Measurements from ENCODE around the gene BIN1.

BIN1 gene

GRCh38 chr2:127130421-127130820 is 23.5 kb upstream of the BIN1 start:
- Histone ChIP-seq H2AFZ (ENCODE audit: insufficient read depth, low read length, poor library complexity) (no peak overlapping the region), H3K18ac (ENCODE audit: low read length) (no peak overlapping the region), H2BK5ac (ENCODE audit: low read depth, low read length, poor library complexity) (no peak overlapping the region), H4K91ac (ENCODE audit: low read depth, low read length) (no peak overlapping the region), H3K27ac (ENCODE audit: low read depth, low read length) (no peak overlapping the region), H3K4me2 (ENCODE audit: low read length) (no peak overlapping the region), H4K8ac (ENCODE audit: low read depth, low read length) (no peak overlapping the region), H3K79me2 (ENCODE audit: control insufficient read depth, insufficient read depth, low read length, poor library complexity) (no peaks in the 10 kb centered on the region), H2BK120ac (ENCODE audit: insufficient read depth, low read length, poor library complexity) (no peak overlapping the region), H3K14ac (ENCODE audit: low read length) (no peak overlapping the region), H3K36me3 (ENCODE audit: control insufficient read depth in 1 of 2, insufficient read depth in 2 of 2, low read length in 2 of 2) (no peaks in the 10 kb centered on the region), H2AK5ac (ENCODE audit: low read length) (no peak overlapping the region), H3K23ac (ENCODE audit: low read length) (no peak overlapping the region), H3K27me3 (ENCODE audit: insufficient read depth, low read length) (no peaks in the 10 kb centered on the region), H3K4ac (ENCODE audit: low read depth, low read length) (no peak overlapping the region), H4K12ac (ENCODE audit: low read depth, low read length) (no peak overlapping the region), H3K4me1 (ENCODE audit: control insufficient read depth in 1 of 2, insufficient read depth in 2 of 2, low read length in 2 of 2) (peaks cover 3 to 5% of the 10 kb centered on the region in 2 experiments), H2BK12ac (ENCODE audit: low read length) (no peak overlapping the region), H3K9ac (ENCODE audit: low read length) (no peak overlapping the region), H3K79me1 (ENCODE audit: low read length) (no peaks in the 10 kb centered on the region), H3K9me3 (ENCODE audit: insufficient read depth, low read depth, low read length) (peaks cover 2% of the 10 kb centered on the region), H3K4me3 (ENCODE audit: low read depth, low read length) (no peak overlapping the region)
- WGBS (ENCODE audit: extremely low coverage, insufficient coverage, insufficient read length) = no CpG with 5 or more reads among the region's 4 CpGs
- no peak for DNase-seq

GRCh38 chr2:127129937-127130336 is 23.0 kb upstream of the BIN1 start:
- no peaks in the 10 kb centered on the region for H3K27me3 ChIP-seq (ENCODE audit: insufficient read depth, low read length)
- WGBS (ENCODE audit: extremely low coverage, insufficient coverage, insufficient read length) = no CpG with 5 or more reads among the region's 11 CpGs
- no peak overlapping the region for H2BK5ac ChIP-seq (ENCODE audit: low read depth, low read length, poor library complexity)
- no peaks in the 10 kb centered on the region for H3K36me3 ChIP-seq (ENCODE audit: control insufficient read depth in 1 of 2, insufficient read depth in 2 of 2, low read length in 2 of 2)
- no peak overlapping the region for H2BK12ac ChIP-seq (ENCODE audit: low read length)
- no peak overlapping the region for H4K12ac ChIP-seq (ENCODE audit: low read depth, low read length)
- peaks cover 2% of the 10 kb centered on the region for H3K9me3 ChIP-seq (ENCODE audit: insufficient read depth, low read depth, low read length)
- no peak overlapping the region for H4K91ac ChIP-seq (ENCODE audit: low read depth, low read length)
- H3K18ac ChIP-seq (ENCODE audit: low read length) = no peak overlapping the region
- H3K9ac ChIP-seq (ENCODE audit: low read length) = no peak overlapping the region
- no peak overlapping the region for H3K4me3 ChIP-seq (ENCODE audit: low read depth, low read length)
- H3K4me2 ChIP-seq (ENCODE audit: low read length) = no peak overlapping the region
- no peak overlapping the region for H3K23ac ChIP-seq (ENCODE audit: low read length)
- no peak for DNase-seq
- no peak overlapping the region for H3K27ac ChIP-seq (ENCODE audit: low read depth, low read length)
- no peaks in the 10 kb centered on the region for H3K79me1 ChIP-seq (ENCODE audit: low read length)
- H3K79me2 ChIP-seq (ENCODE audit: control insufficient read depth, insufficient read depth, low read length, poor library complexity) = no peaks in the 10 kb centered on the region
- H3K14ac ChIP-seq (ENCODE audit: low read length) = no peak overlapping the region
- peaks cover 3 to 5% of the 10 kb centered on the region in 2 experiments for H3K4me1 ChIP-seq (ENCODE audit: control insufficient read depth in 1 of 2, insufficient read depth in 2 of 2, low read length in 2 of 2)
- no peak overlapping the region for H4K8ac ChIP-seq (ENCODE audit: low read depth, low read length)
- H2BK120ac ChIP-seq (ENCODE audit: insufficient read depth, low read length, poor library complexity) = no peak overlapping the region
- H2AFZ ChIP-seq (ENCODE audit: insufficient read depth, low read length, poor library complexity) = no peak overlapping the region
- H3K4ac ChIP-seq (ENCODE audit: low read depth, low read length) = no peak overlapping the region
- H2AK5ac ChIP-seq (ENCODE audit: low read length) = no peak overlapping the region

- Histone ChIP-seq H3K79me2 (ENCODE audit: control insufficient read depth, insufficient read depth, low read length, poor library complexity) (no peaks in the 10 kb centered on the region), H3K4me1 (ENCODE audit: control insufficient read depth in 1 of 2, insufficient read depth in 2 of 2, low read length in 2 of 2) (peaks cover 3 to 5% of the 10 kb centered on the region in 2 experiments), H3K27ac (ENCODE audit: low read depth, low read length) (no peak overlapping the region), H4K91ac (ENCODE audit: low read depth, low read length) (no peak overlapping the region), H2AK5ac (ENCODE audit: low read length) (no peak overlapping the region), H3K23ac (ENCODE audit: low read length) (no peak overlapping the region), H2AFZ (ENCODE audit: insufficient read depth, low read length, poor library complexity) (no peak overlapping the region), H3K36me3 (ENCODE audit: control insufficient read depth in 1 of 2, insufficient read depth in 2 of 2, low read length in 2 of 2) (no peaks in the 10 kb centered on the region), H3K79me1 (ENCODE audit: low read length) (no peaks in the 10 kb centered on the region), H2BK5ac (ENCODE audit: low read depth, low read length, poor library complexity) (no peak overlapping the region), H3K4ac (ENCODE audit: low read depth, low read length) (no peak overlapping the region), H3K9me3 (ENCODE audit: insufficient read depth, low read depth, low read length) (peaks cover 4% of the 10 kb centered on the region), H4K8ac (ENCODE audit: low read depth, low read length) (no peak overlapping the region), H3K27me3 (ENCODE audit: insufficient read depth, low read length) (no peaks in the 10 kb centered on the region), H3K4me2 (ENCODE audit: low read length) (peak overlapping the region; percentile 36), H3K4me3 (ENCODE audit: low read depth, low read length) (no peak overlapping the region), H3K14ac (ENCODE audit: low read length) (no peak overlapping the region), H2BK12ac (ENCODE audit: low read length) (no peak overlapping the region), H3K9ac (ENCODE audit: low read length) (no peak overlapping the region), H4K12ac (ENCODE audit: low read depth, low read length) (no peak overlapping the region), H2BK120ac (ENCODE audit: insufficient read depth, low read length, poor library complexity) (no peak overlapping the region), H3K18ac (ENCODE audit: low read length) (no peak overlapping the region)
- no CpG with 5 or more reads among the region's 8 CpGs for WGBS (ENCODE audit: extremely low coverage, insufficient coverage, insufficient read length)
- peak in 1 of 2 donors; percentile 16 for DNase-seq
These were observed 21.5 kb upstream of the BIN1 start for GRCh38 chr2:127128445-127128904.

- H2BK5ac ChIP-seq (ENCODE audit: low read depth, low read length, poor library complexity) = no peak overlapping the region
- H3K18ac ChIP-seq (ENCODE audit: low read length) = no peak overlapping the region
These were observed 18.9 kb upstream of the BIN1 start for GRCh38 chr2:127125821-127126220.

More at GRCh38 chr2:127125821-127126220, 18.9 kb upstream of the BIN1 start:
- H2BK12ac ChIP-seq (ENCODE audit: low read length) = no peak overlapping the region
- no peak overlapping the region for H3K4ac ChIP-seq (ENCODE audit: low read depth, low read length)
- H3K9me3 ChIP-seq (ENCODE audit: insufficient read depth, low read depth, low read length) = peaks cover 13% of the 10 kb centered on the region
- no peaks in the 10 kb centered on the region for H3K36me3 ChIP-seq (ENCODE audit: control insufficient read depth in 1 of 2, insufficient read depth in 2 of 2, low read length in 2 of 2)
- no peak overlapping the region for H4K12ac ChIP-seq (ENCODE audit: low read depth, low read length)
- no peak overlapping the region for H3K14ac ChIP-seq (ENCODE audit: low read length)
- H3K27me3 ChIP-seq (ENCODE audit: insufficient read depth, low read length) = no peaks in the 10 kb centered on the region
- H3K4me2 ChIP-seq (ENCODE audit: low read length) = no peak overlapping the region
- no peak overlapping the region for H2BK120ac ChIP-seq (ENCODE audit: insufficient read depth, low read length, poor library complexity)
- H3K27ac ChIP-seq (ENCODE audit: low read depth, low read length) = no peak overlapping the region
- WGBS (ENCODE audit: extremely low coverage, insufficient coverage, insufficient read length) = no CpG with 5 or more reads among the region's 1 CpG
- H4K8ac ChIP-seq (ENCODE audit: low read depth, low read length) = no peak overlapping the region
- no peak overlapping the region for H2AFZ ChIP-seq (ENCODE audit: insufficient read depth, low read length, poor library complexity)
- no peak overlapping the region for H3K23ac ChIP-seq (ENCODE audit: low read length)
- H4K91ac ChIP-seq (ENCODE audit: low read depth, low read length) = no peak overlapping the region
- H3K4me1 ChIP-seq (ENCODE audit: control insufficient read depth in 1 of 2, insufficient read depth in 2 of 2, low read length in 2 of 2) = peaks cover 3 to 5% of the 10 kb centered on the region in 2 experiments
- no peak overlapping the region for H2AK5ac ChIP-seq (ENCODE audit: low read length)
- H3K79me1 ChIP-seq (ENCODE audit: low read length) = no peaks in the 10 kb centered on the region
- H3K79me2 ChIP-seq (ENCODE audit: control insufficient read depth, insufficient read depth, low read length, poor library complexity) = no peaks in the 10 kb centered on the region
- H3K4me3 ChIP-seq (ENCODE audit: low read depth, low read length) = no peak overlapping the region
- DNase-seq = no peak
- H3K9ac ChIP-seq (ENCODE audit: low read length) = no peak overlapping the region
